ENCODE results near the gene MUC13.

DNA sequence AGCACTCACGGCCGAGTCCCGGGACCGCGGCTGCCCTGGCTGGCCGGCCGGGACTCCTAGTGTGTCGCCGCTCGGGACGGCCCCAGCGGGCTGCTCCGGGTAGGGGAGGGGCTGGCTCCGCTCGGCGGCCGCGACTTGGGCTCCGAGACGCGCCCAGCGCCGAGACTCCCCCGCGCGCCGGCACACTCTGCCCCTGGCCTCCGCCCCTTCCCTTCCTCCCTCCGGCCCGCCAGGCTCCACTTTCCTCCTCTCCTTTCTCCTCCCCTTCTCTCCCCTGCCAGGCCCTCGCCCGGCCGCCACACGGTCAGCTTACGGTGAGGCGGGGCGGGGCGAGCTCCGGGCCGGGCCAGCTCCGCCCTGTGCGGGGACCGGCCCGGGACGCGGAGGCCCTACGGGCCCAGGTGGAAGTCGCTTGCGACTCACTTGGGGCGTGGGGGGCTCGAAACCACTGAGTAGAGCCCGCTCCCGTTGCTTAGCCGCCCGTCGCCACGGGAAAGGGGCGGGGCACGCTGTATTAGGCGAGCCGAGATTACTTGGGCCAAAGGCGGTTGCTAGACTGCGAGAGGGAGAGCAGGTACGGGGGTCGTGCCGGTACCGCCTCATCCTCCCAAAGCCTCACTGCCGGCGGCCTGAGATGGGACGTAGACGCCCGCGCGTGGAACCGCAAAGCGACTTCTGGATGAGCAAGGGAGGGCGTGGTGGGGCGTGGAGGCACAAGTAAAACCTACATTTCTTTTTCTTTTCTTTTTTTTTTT lies 47.2 kb downstream of the MUC13 start, which contains the start of gene ITGB5:
- TF ChIP-seq, protein P1, sequence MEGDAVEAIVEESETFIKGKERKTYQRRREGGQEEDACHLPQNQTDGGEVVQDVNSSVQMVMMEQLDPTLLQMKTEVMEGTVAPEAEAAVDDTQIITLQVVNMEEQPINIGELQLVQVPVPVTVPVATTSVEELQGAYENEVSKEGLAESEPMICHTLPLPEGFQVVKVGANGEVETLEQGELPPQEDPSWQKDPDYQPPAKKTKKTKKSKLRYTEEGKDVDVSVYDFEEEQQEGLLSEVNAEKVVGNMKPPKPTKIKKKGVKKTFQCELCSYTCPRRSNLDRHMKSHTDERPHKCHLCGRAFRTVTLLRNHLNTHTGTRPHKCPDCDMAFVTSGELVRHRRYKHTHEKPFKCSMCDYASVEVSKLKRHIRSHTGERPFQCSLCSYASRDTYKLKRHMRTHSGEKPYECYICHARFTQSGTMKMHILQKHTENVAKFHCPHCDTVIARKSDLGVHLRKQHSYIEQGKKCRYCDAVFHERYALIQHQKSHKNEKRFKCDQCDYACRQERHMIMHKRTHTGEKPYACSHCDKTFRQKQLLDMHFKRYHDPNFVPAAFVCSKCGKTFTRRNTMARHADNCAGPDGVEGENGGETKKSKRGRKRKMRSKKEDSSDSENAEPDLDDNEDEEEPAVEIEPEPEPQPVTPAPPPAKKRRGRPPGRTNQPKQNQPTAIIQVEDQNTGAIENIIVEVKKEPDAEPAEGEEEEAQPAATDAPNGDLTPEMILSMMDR (conservative IDR thresholded peaks at IDR 0.05; ENCODE audit: low read depth, low read length) = no peak
- TF ChIP-seq POLR2A (IDR thresholded peaks at IDR 0.05; ENCODE audit: low read depth, low read length) (peak; percentile 73), MAFK (IDR thresholded peaks at IDR 0.05; ENCODE audit: low read depth, low read length) (no peak), SMC3 (IDR thresholded peaks at IDR 0.05; ENCODE audit: low read depth, low read length) (no peak), FOS (IDR thresholded peaks at IDR 0.05; ENCODE audit: low read depth, low read length) (no peak), MAZ (IDR thresholded peaks at IDR 0.05; ENCODE audit: borderline replicate concordance, low read depth, low read length) (peak; percentile 55; the same call in 1 of the 2 replicates), CHD1 (IDR thresholded peaks at IDR 0.05; ENCODE audit: low read depth, low read length) (no peak), RCOR1 (IDR thresholded peaks at IDR 0.05; ENCODE audit: insufficient replicate concordance, low read length) (no peak)
- TF ChIP-seq, protein P2, sequence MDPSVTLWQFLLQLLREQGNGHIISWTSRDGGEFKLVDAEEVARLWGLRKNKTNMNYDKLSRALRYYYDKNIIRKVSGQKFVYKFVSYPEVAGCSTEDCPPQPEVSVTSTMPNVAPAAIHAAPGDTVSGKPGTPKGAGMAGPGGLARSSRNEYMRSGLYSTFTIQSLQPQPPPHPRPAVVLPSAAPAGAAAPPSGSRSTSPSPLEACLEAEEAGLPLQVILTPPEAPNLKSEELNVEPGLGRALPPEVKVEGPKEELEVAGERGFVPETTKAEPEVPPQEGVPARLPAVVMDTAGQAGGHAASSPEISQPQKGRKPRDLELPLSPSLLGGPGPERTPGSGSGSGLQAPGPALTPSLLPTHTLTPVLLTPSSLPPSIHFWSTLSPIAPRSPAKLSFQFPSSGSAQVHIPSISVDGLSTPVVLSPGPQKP (IDR thresholded peaks at IDR 0.05; ENCODE audit: borderline replicate concordance, low read depth, low read length) = no peak
